ENCODE results near the gene WASF2. TPM values are rescaled to one million over a fixed set of nuclear protein-coding genes. Genes with fewer than 3 reads are reported as not detected.

The WASF2 gene
- total and polyA plus RNA-seq, 2 of the 8 experiments (the other 6 are each of a cell fraction or from before 2014, with no cell fraction given) = 32.1 to 86.6 TPM

GRCh38 chr1:27520651-27521050 is 30.7 kb upstream of the WASF2 start:
- Histone ChIP-seq H3K23ac (ENCODE audit: insufficient read length) (no peak overlapping the region), H3K4me2 (ENCODE audit: insufficient read depth in 1 of 2, low read depth in 2 of 2, low read length in 2 of 2) (no peak overlapping the region), H3K14ac (ENCODE audit: insufficient read length) (no peak overlapping the region), H4K5ac (ENCODE audit: insufficient read length, low read depth, low read length) (no peak overlapping the region), H3K23me2 (ENCODE audit: low read depth, low read length) (peaks cover 3% of the 10 kb centered on the region; the same call in 1 of the 2 replicates), H3K4me1 (replicated peaks in 1 of 4; ENCODE audit: control insufficient read depth in 3 of 4, insufficient read depth in 4 of 4, low read length in 3 of 4) (peaks cover 3 to 42% (median 29%) of the 10 kb centered on the region in 4 experiments), H4K20me1 (replicated peaks in 1 of 2; ENCODE audit: control insufficient read depth in 1 of 2, insufficient read depth in 2 of 2, low read length in 2 of 2) (no peaks in the 10 kb centered on the region), H3K9me3 (ENCODE audit: insufficient read depth in 2 of 2, low read depth in 1 of 2, low read length in 1 of 2) (no peaks in the 10 kb centered on the region), H4K8ac (ENCODE audit: extremely low read depth, insufficient read depth, low read length) (no peak overlapping the region), H4K91ac (replicated peaks; ENCODE audit: insufficient read length, low read length) (no peak overlapping the region), H2BK20ac (ENCODE audit: low read length) (no peak overlapping the region), H3K27me3 (replicated peaks in 1 of 4; ENCODE audit: control insufficient read depth in 3 of 4, extremely low read depth in 1 of 4, insufficient read depth in 3 of 4, low read length in 3 of 4) (no peaks in the 10 kb centered on the region), H3K9ac (replicated peaks in 1 of 4; ENCODE audit: extremely low read depth in 1 of 4, low read depth in 3 of 4, low read length in 3 of 4) (no peak overlapping the region), H2BK120ac (replicated peaks; ENCODE audit: low read depth, low read length) (no peak overlapping the region), H3K27ac (ENCODE audit: low read depth, low read length) (no peak overlapping the region), H2BK12ac (ENCODE audit: low read depth, low read length) (no peak overlapping the region), H3K56ac (replicated peaks; ENCODE audit: insufficient read length, low read depth, low read length) (no peak overlapping the region), H3K79me2 (ENCODE audit: control insufficient read depth in 1 of 2, insufficient read depth in 2 of 2, low read length in 2 of 2) (no peaks in the 10 kb centered on the region), H3K18ac (ENCODE audit: extremely low read depth, low read length) (no peak overlapping the region), H2AFZ (ENCODE audit: low read length) (no peak overlapping the region), H3K4ac (replicated peaks; ENCODE audit: insufficient read length, low read depth, low read length) (no peak overlapping the region), H3K36me3 (ENCODE audit: control insufficient read depth in 2 of 4, insufficient read depth in 4 of 4, low read length in 3 of 4) (no peaks in the 10 kb centered on the region), H2AK5ac (ENCODE audit: low read depth, low read length) (no peak overlapping the region), H2BK5ac (ENCODE audit: low read depth, low read length) (no peak overlapping the region), H3K4me3 (ENCODE audit: extremely low read depth in 1 of 4, insufficient read depth in 2 of 4, low read depth in 3 of 4, low read length in 4 of 4) (no peak overlapping the region), H2BK15ac (ENCODE audit: low read length) (no peak overlapping the region; the same call in 1 of the 2 replicates), H3K79me1 (ENCODE audit: low read depth, low read length) (no peaks in the 10 kb centered on the region)
- WGBS, 2 experiments (ENCODE audit: extremely low coverage in 1 of 2, insufficient coverage in 1 of 2, insufficient read length in 1 of 2, insufficient replicate concordance in 2 of 2, low coverage in 1 of 2, low lambda C conversion rate in 2 of 2, missing lambda C conversion rate in 1 of 2) = 96% methylated on average over 4 of the region's 4 CpGs; no CpG with 5 or more reads in 1 of the 2 experiments
- ChIA-PET POLR2A (ENCODE audit: partially characterized antibody) (no interaction called here), CTCF (ENCODE audit: partially characterized antibody) (interaction anchor here (0.9 to 8.6 kb wide), 8 partner anchors 20 to 124 kb away, joined by 3 to 110 read pairs (median 4); partner anchors contain the start of gene AHDC1)
- no peak for FAIRE-seq
- no peak for DNase-seq (ENCODE audit: low read depth in 1 of 2, low spot score in 2 of 2)
- TF ChIP-seq SIN3A (conservative IDR thresholded peaks at IDR 0.05 in 1 of 2, IDR thresholded peaks at IDR 0.05 in 1 of 2; ENCODE audit: low read depth in 1 of 2, low read length in 2 of 2) = no peak

All from H1 (cell line).